RPMI8226 (cell line): Measurements from ENCODE around the gene STX2.
"Not testable (repeated sequence)": the region's sequence is repeated elsewhere in the genome, so short reads cannot be mapped to it uniquely, and the experiment has no call there.

Source experiments
- DNase-seq: peaks from one replicate; pipeline ENCODE4 v3.0.0-alpha.2; 2015

The STX2 gene

DNA sequence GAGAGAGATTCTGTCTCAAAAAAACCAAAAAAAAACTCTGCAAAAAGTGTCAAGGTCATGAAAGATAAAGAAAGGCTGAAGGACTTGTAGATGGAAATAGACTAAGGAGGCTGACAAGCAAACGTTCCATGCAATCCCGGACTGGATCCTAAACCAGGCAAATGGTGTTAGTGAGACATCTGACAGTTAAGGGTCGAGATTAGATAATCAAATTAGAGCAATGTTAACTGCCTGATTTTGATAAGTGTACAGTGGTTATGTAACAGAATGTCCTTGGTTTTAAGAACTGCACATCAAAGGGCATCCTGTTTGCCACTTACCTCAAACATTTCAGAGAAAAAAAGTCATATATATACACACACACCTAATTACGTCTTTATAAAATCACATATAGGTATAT lies 29.4 kb upstream of the STX2 start:
- no peak for DNase-seq

- DNase-seq: no peak
Measured at GRCh38 chr12:130863298-130863697, 24.2 kb upstream of the STX2 start.

- not testable (repeated sequence) for DNase-seq
Measured at GRCh38 chr12:130862771-130863170, 23.7 kb upstream of the STX2 start.

GRCh38 chr12:130862161-130862560 lies 23.1 kb upstream of the STX2 start:
- no peak for DNase-seq

GRCh38 chr12:130860311-130860710 lies 21.3 kb upstream of the STX2 start:
- no peak for DNase-seq

- no peak for DNase-seq
Measured at GRCh38 chr12:130859161-130859560, 20.1 kb upstream of the STX2 start.

- no peak for DNase-seq
Measured at GRCh38 chr12:130858084-130858483, 19.0 kb upstream of the STX2 start.

- no peak for DNase-seq
Measured at GRCh38 chr12:130856088-130856487, 17.0 kb upstream of the STX2 start.

GRCh38 chr12:130850418-130851021 lies 11.5 kb upstream of the STX2 start:
- DNase-seq: no peak

DNA sequence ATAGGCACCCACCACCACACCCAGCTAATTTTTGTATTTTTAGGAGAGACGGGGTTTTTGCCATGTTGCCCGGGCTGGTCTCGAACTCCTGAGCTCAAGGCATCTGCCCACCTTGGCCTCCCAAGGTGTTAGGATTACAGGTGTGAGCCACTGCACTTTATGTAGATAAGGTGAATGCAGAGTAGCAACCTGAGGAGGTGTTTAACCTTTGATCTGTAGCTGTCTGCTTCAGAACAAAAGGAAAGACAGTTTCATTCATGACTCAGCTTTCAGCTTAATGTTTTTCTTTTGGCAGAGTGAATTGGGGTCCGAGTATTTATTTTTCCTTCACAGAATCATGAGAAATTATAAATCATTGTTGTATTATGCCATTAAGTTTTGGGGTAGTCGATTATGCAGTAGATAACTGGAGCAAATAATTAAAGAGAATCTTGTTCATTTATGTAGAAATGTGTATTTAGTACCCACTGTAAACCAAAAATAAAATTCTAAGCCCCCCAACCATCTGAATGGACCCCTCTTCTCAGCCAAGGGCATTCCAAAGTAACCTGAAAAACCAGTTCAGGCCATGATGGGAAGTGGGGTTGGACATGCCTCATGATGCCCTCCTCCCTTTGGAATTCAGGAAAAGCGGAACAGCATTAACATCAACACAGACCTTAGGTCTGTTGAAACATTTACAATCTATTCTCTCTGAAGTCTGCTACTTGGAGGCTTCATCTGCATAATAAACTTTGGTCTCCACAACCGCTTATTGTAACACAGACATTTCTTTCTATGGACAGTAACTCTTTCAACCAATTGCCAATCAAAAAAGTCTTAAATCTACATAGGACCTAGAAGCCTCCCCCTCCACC lies 10.7 kb upstream of the STX2 start:
- no peak for DNase-seq

GRCh38 chr12:130848785-130849305 lies 9.8 kb upstream of the STX2 start:
- not testable (repeated sequence) for DNase-seq

GRCh38 chr12:130848105-130848504 lies 9.1 kb upstream of the STX2 start:
- DNase-seq: not testable (repeated sequence)

GRCh38 chr12:130847112-130847511 lies 8.1 kb upstream of the STX2 start:
- DNase-seq: no peak

DNA sequence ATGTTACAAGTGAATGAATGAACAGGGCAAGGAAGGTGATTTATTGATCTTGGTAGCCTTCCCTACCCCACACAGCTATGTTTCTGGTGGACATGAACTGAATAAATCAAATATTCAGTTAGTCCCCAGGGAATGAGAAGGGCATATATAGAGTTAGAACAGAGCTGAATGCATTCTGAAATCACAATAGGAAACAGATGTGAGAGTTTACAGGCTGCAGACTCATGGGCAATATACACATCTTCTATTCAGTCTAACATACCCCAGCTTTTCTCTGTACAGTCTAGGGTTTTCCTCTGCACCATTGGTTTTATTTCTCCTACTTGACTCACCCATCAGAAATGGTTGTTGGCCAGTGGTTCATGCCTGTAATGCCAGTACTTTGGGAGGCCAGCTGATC lies 7.3 kb upstream of the STX2 start:
- no peak for DNase-seq

GRCh38 chr12:130839770-130840404 lies 837 bp upstream of the STX2 start:
- DNase-seq: no peak

- DNase-seq: peak; percentile 32
Measured at GRCh38 chr12:130838284-130838950, 633 bp downstream of the STX2 start.

DNA sequence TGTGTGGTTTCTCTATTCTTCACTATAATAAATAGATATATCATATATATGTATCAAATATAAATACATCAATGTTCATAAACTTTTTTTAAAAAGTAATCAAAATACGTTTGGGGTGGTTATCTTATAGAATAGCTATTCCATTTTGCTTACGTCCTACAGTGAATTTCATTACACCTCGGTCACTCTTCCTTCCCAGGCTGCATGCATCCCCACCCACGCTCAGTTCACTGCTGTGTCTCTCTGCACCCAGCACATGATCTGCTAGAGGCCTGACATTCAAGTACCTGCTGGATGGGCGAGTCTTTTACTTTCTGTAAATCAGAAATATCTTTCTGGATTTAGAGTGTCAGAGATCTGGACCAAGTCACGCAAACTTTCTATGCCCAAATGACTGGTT lies 3.6 kb downstream of the STX2 start:
- DNase-seq: no peak

- no peak for DNase-seq
Measured at GRCh38 chr12:130835011-130835410, 4.0 kb downstream of the STX2 start.

DNA sequence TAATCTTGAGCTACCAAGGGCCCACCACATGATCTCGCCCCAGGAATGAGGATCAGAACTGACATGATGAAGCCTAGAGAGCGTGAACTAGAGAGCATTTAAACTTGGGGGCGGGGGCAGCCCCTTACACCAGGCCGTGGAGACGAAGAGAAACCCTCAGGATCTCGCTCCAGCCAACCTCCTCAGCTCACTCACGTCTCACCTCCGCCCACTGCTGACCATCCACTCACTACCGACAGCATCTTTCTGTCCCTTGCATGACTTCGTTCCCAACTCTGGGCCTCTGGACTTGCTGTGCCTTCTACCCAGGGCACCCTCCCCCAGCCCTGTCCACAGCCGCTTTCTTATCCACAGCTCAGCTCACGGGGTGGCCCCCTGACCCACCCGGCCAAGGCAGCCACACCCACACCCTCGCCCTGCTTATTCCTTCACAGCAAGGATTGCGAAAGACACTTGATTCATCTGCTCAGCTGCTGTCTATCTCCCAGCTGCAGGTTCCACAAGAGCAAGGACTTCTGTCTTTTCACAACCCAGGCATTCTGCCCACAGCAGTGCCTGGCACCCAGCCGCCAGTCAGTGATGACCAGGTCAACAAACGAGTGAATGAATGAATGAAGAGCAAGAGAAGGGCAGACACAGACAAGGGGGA lies 6.4 kb downstream of the STX2 start:
- no peak for DNase-seq

GRCh38 chr12:130831876-130832405 lies 7.1 kb downstream of the STX2 start:
- no peak for DNase-seq

DNA sequence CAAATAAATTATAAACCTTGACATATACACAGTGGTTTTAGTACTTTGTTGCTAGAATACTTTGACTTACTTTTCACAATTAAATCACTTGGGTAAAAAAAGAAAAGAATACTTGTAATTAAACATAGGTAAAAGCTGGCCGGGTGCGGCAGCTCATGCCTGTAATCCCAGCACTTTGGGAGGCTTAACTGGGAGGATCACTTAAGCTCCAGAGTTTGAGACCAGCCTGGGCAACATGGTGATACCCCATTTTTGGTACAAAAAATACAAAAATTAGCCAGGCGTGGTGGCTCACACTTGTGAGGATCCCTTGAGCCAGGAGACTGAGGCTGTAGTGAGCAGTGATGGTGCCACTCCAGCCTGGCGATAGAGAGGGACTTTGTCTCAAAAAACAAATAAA lies 7.8 kb downstream of the STX2 start:
- DNase-seq: no peak

GRCh38 chr12:130830246-130830551 lies 8.9 kb downstream of the STX2 start:
- no peak for DNase-seq
